Nephron progenitor cell (in vitro differentiated cells): ENCODE results near the gene FOXN3.

Source experiments
- DNase-seq: peaks from one replicate; pipeline ENCODE4 v3.0.0; 2021
- H3K27ac Mint-ChIP-seq: 2 replicates; pipeline ENCODE4 v1.8.0; 2021; ENCODE audit warnings: mild to moderate bottlenecking, moderate library complexity, mixed read lengths
- H3K27me3 Mint-ChIP-seq: 2 replicates; pipeline ENCODE4 v1.8.0; 2021; ENCODE audit warnings: mild to moderate bottlenecking, low read depth, mixed read lengths; ENCODE audit not compliant: poor library complexity
- H3K36me3 Mint-ChIP-seq: 2 replicates; pipeline ENCODE4 v1.8.0; 2021; ENCODE audit warnings: low read depth, mixed read lengths
- H3K4me1 Mint-ChIP-seq: 2 replicates; pipeline ENCODE4 v1.8.0; 2021; ENCODE audit warnings: mixed read lengths
- H3K4me3 Mint-ChIP-seq: 2 replicates; pipeline ENCODE4 v1.8.0; 2021; ENCODE audit warnings: mild to moderate bottlenecking, moderate library complexity, mixed read lengths
- H3K9me3 Mint-ChIP-seq: 2 replicates; pipeline ENCODE4 v1.8.0; 2021; ENCODE audit warnings: mild to moderate bottlenecking, moderate library complexity, mixed read lengths
- TF ChIP-seq, protein P1 (sequence below): fragments of 200-600 bp; sonication (generic); IDR thresholded peaks from 2 replicates; pipeline ENCODE4 v1.5.0; 2021; ENCODE audit warnings: antibody characterized with exemption

FOXN3 gene

DNA sequence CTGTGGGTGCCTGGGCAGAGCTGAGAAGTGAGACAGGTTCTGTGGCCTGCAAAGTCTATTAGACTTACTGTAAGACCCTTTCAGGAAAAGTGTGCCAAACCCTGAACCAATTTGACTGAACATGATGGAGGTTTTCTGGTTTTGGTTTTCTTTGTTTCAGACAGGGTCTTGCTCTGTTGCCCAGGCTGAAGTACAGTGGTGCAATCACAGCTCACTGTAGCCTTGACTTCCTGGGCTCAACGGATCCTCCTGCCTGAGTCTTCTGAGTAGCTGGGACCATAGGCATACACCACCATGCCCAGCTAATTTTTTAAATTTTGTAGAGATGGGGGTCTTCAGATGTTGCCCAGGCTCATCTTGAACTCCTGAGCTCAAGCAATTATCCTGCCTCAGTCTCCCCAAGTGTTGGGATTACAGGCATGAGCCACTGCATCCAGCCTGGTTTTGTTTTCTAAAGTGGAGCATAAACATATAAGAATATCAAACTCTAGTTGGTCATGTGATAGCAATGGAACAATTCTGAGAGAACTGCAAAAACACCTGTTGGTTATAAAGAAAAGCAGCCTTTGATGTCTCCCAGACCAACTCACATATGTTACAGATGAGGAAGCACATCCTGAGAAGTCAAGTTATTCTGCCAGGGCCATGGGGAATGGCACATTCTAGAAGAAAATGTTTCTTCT is 166.9 kb downstream of the FOXN3 start:
- TF ChIP-seq, protein P1, sequence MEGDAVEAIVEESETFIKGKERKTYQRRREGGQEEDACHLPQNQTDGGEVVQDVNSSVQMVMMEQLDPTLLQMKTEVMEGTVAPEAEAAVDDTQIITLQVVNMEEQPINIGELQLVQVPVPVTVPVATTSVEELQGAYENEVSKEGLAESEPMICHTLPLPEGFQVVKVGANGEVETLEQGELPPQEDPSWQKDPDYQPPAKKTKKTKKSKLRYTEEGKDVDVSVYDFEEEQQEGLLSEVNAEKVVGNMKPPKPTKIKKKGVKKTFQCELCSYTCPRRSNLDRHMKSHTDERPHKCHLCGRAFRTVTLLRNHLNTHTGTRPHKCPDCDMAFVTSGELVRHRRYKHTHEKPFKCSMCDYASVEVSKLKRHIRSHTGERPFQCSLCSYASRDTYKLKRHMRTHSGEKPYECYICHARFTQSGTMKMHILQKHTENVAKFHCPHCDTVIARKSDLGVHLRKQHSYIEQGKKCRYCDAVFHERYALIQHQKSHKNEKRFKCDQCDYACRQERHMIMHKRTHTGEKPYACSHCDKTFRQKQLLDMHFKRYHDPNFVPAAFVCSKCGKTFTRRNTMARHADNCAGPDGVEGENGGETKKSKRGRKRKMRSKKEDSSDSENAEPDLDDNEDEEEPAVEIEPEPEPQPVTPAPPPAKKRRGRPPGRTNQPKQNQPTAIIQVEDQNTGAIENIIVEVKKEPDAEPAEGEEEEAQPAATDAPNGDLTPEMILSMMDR: no peak
- no peak overlapping the region for H3K27ac Mint-ChIP-seq
- no peaks in the 10 kb centered on the region for H3K27me3 Mint-ChIP-seq
- H3K4me3 Mint-ChIP-seq: no peak overlapping the region
- no peaks in the 10 kb centered on the region for H3K9me3 Mint-ChIP-seq
- peaks cover 45% of the 10 kb centered on the region for H3K4me1 Mint-ChIP-seq
- H3K36me3 Mint-ChIP-seq: peaks cover 13% of the 10 kb centered on the region
- DNase-seq: no peak

DNA sequence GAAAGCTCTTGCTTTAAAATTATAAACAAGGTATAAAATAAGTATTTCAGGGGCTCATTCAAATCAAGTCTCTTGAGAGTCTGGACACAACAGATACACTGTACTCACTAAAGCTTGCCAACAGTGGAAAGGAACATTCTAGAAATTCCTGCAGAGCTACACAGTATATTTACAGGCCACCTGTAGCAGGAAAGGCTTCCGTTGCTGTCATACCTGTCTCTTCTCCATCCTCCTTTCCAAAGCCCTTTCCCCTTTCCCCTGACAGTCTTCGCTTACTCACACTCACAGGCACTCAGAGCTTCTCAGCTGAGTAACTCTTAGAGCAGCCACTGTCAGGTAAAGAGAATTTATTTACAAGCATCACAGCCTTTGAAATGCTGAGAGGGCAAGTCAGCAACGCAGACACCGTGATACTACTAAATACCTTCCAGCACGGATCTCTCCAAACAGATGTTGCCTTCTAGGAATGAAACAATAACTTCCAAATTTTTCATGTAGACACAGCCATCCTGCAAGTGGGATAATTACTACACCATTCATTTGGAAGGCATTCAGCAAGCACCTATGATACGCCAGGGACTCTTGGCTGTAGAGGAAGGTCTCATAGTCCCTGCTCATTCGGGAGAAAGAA is 167.9 kb downstream of the FOXN3 start:
- no peaks in the 10 kb centered on the region for H3K27me3 Mint-ChIP-seq
- H3K4me3 Mint-ChIP-seq: no peak overlapping the region
- peaks cover 36% of the 10 kb centered on the region for H3K4me1 Mint-ChIP-seq
- TF ChIP-seq, protein P1: no peak
- H3K36me3 Mint-ChIP-seq: peaks cover 22% of the 10 kb centered on the region
- no peak for DNase-seq
- no peaks in the 10 kb centered on the region for H3K9me3 Mint-ChIP-seq
- peak overlapping the region; percentile 87 for H3K27ac Mint-ChIP-seq

DNA sequence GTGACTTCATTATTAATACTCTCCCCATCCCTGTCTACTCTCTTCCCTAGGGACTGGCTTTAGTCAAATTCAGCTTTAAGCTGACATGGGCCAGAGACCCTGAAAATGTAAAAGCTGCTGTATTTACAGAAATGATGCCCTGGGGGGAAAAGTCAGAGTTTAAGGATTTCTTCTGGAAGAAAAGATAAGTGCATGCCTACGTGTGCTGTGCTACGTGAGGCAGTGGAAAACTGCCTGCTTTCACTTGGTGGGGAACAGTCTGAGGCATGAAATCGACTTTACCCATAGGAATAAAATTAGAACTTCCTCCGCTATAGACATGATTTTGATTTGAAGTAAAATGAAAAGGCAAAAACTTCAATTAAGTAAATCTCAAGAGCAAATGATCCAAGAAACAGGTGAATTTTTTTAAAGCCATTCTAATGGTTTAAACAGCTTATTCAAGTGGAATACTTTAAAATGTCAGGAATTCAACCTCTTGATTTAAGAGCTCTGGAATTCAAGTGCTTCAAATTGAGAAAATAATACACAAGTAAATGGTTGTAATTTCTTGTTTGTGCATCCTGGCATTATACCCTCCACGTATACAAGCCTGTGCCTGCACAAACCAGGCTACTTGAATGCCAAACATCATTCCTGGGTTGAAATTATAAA is 168.5 kb downstream of the FOXN3 start:
- no peak for DNase-seq
- Mint-ChIP-seq H3K27ac (no peak overlapping the region), H3K4me1 (peaks cover 35% of the 10 kb centered on the region), H3K36me3 (peaks cover 23% of the 10 kb centered on the region), H3K27me3 (no peaks in the 10 kb centered on the region), H3K9me3 (no peaks in the 10 kb centered on the region), H3K4me3 (no peak overlapping the region)
- TF ChIP-seq, protein P1: no peak

DNA sequence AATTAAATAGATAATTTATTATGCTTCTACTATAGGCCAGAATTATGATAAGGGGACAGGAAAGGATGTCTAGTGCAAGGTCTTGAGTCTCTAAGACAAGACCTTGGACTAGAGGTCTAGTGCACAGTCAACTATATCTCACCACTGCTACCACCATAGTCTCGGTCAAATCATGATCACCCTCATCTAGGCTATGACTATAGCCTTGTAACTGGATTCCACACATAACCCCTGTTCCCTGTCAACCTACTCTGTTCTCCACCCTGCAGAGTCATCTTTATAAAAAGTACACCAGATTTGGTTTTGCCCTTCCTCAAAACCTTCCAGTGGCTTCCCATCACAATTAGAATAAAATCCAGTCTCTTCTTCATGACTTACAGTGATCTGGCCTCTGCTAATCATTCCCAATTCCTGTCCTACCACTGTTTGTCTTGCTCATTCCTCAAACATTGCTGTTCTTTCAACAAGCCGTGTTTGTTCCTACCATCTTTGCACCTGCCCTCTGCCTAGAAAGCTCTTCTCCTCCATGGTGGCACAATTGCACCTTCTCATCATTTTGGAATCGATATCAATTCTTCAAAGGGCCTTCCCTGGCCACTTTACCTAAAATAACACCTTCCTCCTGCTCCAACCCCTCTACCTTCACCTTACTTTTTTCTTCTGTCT is 169.4 kb downstream of the FOXN3 start:
- Mint-ChIP-seq H3K27me3 (no peaks in the 10 kb centered on the region), H3K4me3 (no peak overlapping the region), H3K27ac (no peak overlapping the region), H3K9me3 (no peaks in the 10 kb centered on the region), H3K4me1 (peaks cover 28% of the 10 kb centered on the region), H3K36me3 (peaks cover 23% of the 10 kb centered on the region)
- no peak for DNase-seq
- TF ChIP-seq, protein P1: no peak

DNA sequence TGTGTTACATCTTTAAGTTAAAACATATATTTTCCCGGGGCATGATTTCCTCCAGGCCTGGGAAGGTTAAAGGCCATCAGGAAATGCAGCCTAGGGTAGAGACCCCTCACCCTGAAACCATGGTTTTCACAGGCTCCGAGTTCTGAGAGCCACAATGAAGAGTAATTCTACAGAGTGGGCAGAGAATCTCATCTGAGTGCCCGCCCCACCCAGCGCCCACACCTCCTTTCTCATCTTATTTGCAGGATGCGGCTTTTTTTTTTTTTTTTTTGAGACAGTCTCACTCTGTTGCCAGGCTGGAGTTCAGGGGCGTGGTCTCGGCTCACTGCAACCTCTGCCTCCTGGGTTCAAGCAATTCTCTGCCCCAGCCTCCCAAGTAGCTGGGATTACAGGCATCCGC is 170.7 kb downstream of the FOXN3 start:
- TF ChIP-seq, protein P1: no peak
- DNase-seq: no peak
- Mint-ChIP-seq H3K9me3 (no peaks in the 10 kb centered on the region), H3K4me3 (no peak overlapping the region), H3K27me3 (no peaks in the 10 kb centered on the region), H3K4me1 (peaks cover 26% of the 10 kb centered on the region), H3K36me3 (peaks cover 23% of the 10 kb centered on the region), H3K27ac (no peak overlapping the region)
